Measurements from ENCODE around the gene CADM4. TPM values are rescaled to one million over a fixed set of nuclear protein-coding genes. Genes with fewer than 3 reads are reported as not detected.

The CADM4 gene
- total and polyA plus RNA-seq, 10 of the 15 experiments (the other 5 are each of a cell fraction or from before 2014, with no cell fraction given), result 0.04 to 0.12 (median 0.08) TPM; not detected in 5

GRCh38 chr19:43575156-43575950 lies 64.3 kb downstream of the CADM4 start, which contains the start of the genes PINLYP and XRCC1 (continued):
- TF ChIP-seq CUX1 (IDR thresholded peaks at IDR 0.05; ENCODE audit: insufficient replicate concordance, low read depth, low read length) (no peak), YY1 (IDR thresholded peaks at IDR 0.05; ENCODE audit: low read depth, low read length) (peak; percentile 49; the same call in 1 of the 2 replicates), NR2C1 (IDR thresholded peaks at IDR 0.05) (no peak), BCL3 (IDR thresholded peaks at IDR 0.05; ENCODE audit: borderline replicate concordance, insufficient read depth, low read depth, low read length, poor library complexity, severe bottlenecking) (no peak), RELB (IDR thresholded peaks at IDR 0.05; ENCODE audit: low read depth) (peak; percentile 46), ZNF274 (IDR thresholded peaks at IDR 0.05; ENCODE audit: insufficient read depth, insufficient read length) (no peak), NFYB (IDR thresholded peaks at IDR 0.05; ENCODE audit: insufficient read depth, low read depth, low read length) (peak; percentile 63; the same call in 1 of the 2 replicates), RB1 (IDR thresholded peaks at IDR 0.05; ENCODE audit: borderline replicate concordance) (peak; percentile 82; the same call in 1 of the 2 replicates), NRF1 (conservative IDR thresholded peaks at IDR 0.05; ENCODE audit: low read depth, low read length) (peak; percentile 91), LARP7 (IDR thresholded peaks at IDR 0.05) (0 out of 2 replicates have a peak, but pooled peaks have one; percentile 16), KLF5 (IDR thresholded peaks at IDR 0.05; ENCODE audit: partially characterized antibody) (peak; percentile 18), HCFC1 (IDR thresholded peaks at IDR 0.05; ENCODE audit: low read length) (peak; percentile 68), MXI1 (IDR thresholded peaks at IDR 0.05; ENCODE audit: low read depth, low read length) (peak; percentile 90), PRDM15 (CRISPR knock-in tag; IDR thresholded peaks at IDR 0.05) (no peak), SP1 (IDR thresholded peaks at IDR 0.05; ENCODE audit: low read depth, low read length) (peak; percentile 40), NBN (IDR thresholded peaks at IDR 0.05) (0 out of 2 replicates have a peak, but pooled peaks have one; percentile 34), ZNF207 (IDR thresholded peaks at IDR 0.05; ENCODE audit: borderline replicate concordance) (peak; percentile 68; the same call in 1 of the 2 replicates)
